COR-L47 (cell line): Measurements from ENCODE around the gene CELF2.

ENCODE experiments used
- DNase-seq: peaks from one replicate; lab custom pipeline; 2025; lab: John Stamatoyannopoulos, UW

The CELF2 gene

DNA sequence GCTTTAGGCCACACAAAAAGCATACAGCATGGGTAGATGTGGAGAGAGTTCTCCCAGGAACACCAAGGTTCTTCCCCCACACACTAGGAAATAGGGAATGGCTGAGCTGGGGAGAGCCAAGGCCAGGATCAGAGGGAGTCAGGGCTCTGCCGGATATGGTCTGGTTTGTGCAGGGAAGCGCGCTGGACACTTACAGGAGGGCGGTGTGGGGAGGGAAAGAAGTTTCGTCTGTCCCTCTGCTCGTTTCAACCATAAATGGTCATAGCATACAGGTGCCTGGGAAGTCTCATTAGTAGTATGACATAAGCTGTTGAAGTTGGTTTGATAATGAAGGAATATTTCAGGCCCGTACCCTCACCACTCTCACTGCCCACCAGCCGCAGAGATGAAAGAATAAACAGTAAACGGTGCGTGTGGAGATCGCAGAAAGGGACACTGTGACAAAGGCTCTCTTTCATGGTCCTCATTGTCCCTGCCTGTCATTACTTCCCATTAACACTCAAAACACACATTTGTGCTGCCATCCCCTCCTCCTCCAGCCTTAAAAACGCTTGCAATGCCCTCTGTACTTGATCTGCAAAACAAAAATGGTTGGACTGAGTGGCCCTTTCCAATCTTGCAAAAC, 207.2 kb downstream of the CELF2 start:
- no peak for DNase-seq

DNA sequence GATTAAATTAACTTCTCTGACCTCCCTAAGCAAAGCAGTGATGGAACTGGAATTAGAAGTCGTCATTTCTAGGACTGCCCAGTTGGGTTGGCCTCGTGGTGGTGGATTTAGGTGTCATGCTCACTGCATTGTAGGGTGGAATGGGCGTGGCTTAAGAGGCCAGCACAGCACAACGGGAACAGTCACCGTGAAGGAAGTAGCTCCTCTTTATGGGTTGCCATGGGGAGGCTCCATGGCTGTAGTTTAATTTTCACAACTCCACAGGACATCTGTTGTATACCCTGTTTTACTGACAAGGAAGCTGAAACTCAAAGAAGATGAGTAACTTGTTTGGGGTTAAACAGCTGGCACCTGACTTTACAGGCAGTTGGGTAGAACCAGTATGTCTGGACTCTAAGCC, 208.3 kb downstream of the CELF2 start:
- DNase-seq: peak; percentile 0

DNA sequence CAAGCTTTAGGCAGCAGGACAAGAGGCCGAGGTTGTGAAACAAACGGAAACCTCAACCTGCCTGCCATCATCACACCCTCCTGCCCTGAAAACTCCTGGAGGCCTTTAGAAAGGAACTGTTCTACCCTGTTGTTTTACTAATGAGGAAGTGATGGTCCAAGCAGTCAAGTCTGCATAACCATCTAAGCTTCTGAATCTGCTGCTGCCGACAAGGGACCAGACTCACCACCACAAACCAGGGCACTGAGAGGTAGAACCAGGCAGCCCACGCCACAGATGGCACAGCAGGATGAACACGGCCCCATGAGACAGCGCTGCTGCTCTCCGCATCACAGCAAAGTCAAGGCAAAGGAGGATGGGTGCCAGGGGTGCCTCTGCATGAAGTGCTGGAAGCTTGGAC, 209.4 kb downstream of the CELF2 start:
- DNase-seq: no peak

DNA sequence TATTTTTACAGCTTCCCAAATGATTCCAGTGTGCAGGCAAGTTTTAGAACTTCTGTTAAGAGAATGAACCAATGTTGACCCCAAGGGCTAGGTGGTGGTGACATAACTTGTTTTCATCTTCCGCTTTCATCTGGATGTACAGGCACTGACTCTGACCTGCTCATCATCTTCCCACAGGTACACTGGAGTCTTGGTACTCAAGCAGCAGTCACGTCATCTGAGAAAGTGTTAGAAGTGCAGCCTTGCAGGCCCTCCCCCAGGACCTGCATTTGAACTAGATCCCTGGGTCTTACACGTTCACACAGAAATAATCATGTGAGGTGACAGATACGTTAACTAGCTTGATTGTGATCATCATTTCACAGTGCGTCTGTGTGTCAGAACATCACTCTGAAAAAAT, 212.2 kb downstream of the CELF2 start:
- DNase-seq: no peak

DNA sequence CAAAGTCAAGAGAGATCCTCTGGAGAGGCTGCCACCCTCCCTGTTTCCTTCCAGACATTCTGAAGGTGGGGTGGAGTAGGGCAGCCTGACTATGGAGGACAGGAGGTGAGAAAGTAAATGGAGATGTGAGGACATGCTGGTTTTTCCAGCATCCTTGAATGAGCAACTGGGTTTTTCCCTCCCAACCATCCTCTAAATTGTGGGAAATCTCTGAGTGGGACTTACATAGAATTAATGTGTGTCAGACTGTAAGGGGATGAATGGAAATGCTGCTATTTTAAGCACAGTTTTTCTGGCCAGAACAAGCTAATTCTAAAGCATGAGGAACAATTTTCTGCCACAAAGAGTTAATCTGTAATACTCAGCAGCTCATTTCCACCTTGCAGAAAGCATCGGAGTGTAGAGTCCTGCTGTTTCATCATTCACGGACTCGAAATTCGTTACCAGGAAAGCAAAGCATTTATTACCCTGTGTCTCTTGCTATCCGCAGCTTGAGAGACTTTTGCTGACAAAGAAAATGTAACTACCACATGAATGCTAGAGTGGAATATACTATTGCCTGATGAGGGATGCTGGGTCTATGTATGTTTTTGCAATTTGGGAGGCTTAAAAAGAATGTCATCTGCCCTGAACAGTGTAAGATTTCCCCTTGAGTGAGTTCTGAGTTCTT, 213.0 kb downstream of the CELF2 start:
- no peak for DNase-seq

DNA sequence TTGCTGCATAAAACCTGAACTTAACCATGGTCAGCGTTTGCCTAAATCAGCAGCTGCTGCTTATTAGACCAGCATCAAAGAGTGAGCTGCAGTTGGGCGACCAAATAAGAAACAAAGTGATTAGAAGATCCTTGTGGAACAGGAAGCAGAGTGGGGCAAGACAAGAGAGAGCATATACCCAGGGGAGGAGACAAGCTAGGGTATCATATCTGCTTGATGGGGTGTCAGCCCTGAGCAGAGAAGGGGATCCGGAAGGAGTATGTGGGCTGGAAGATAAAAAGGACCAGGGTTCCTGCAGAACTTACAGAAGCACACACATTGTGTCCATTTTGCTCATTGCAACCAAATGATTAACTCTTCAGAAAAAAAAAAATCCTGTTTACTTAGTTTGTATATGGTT, 213.6 kb downstream of the CELF2 start:
- no peak for DNase-seq

DNA sequence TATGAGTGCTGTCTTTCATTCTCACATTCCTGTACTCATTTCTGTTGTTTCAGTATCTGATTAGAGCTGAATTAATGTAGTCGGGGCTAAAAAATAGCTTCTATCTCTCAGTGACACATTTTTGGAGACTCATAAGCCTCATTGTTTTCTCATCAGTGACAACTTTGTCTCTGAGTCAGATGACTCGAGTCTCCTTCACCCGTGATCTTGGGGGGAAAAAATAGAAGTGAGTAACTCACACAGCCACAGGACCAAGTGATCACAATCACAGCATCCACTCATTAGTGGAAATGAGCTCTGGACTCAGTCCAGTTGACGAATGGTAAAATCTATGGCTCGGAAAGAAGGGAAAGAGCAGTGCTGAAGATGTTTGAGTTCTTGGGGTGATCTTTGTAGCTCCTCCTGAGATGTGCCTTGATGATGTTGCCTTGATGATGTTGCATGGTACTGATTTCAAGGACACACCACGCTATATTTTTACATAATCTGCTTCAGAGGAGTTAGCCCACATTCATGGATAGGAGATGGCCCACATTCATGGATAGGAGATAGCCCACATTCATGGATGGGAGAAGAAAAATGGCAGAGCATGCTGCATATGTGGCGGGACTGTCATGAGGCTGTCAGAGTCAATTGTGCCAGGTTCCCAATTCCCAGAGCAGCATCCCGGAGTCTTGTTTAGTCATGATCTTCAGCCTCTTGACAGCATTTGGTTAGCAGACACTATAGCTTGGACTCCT, 214.7 kb downstream of the CELF2 start:
- DNase-seq: no peak

DNA sequence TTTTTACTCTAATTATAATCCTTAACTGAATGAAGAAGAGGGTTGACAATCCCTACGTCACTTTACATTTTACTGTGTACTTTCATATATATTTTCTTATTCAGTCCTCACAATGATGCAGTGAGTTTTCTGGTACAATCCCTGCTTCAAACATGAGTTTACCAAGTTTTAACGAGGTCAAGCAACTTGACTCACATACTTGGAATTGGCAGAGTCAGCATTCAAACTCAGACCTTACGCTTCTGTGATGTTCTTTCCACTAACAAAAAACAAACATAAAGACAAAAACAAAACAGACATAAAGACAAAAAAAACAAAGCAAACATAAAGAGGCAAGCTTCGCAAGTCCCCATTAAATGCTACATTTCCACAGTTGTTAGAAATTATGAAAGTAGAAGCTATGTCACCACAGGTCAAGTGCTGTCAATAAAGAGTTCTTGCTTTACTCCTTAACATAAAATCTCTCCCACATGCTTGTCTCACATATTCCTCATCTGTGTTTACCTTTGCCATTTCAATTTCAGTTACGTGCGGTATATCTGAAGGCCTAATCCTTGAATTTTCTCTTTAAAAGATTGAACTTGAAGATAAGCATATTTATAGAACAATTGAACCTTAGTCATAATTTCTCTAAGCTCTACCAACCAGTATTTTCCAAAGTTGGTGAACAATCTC, 217.3 kb downstream of the CELF2 start:
- DNase-seq: no peak

DNA sequence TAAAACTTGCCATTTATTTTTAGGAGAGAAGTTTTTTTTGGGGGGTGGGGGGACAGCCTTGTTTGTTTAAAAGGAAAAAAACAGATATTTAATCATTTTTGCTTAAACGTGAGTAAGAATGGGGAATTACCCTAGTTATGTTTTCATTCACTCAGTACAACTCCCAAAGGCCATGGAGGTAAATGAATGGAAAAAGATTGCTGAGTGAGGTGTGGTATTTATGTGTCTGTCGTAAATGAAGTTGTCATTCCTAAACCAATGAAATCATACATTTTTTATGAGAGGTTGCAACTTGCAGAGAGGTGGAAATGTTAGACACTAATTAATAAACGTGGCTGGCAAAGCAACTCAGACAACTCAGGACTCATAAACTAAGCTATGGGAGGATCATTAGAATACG, 218.1 kb downstream of the CELF2 start:
- no peak for DNase-seq

DNA sequence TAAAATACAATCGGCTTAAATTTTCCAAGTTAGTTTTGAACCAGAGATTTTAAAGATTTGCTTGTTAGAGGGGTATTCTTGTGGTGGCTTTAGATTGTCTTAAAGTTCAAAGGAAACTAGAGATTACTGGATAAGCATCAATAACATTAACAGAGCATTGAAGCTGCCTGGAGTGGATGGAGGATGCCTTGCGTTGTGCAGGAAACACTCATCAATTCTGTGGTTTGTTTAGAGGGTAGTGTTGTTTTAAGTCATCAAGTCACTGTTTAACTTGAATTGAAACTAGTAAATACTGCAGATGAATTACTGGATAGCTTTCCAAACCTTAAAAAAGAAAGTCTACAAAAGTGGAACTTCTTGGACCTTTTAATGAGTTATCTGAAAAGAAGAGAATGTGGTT, 218.6 kb downstream of the CELF2 start:
- DNase-seq: no peak

DNA sequence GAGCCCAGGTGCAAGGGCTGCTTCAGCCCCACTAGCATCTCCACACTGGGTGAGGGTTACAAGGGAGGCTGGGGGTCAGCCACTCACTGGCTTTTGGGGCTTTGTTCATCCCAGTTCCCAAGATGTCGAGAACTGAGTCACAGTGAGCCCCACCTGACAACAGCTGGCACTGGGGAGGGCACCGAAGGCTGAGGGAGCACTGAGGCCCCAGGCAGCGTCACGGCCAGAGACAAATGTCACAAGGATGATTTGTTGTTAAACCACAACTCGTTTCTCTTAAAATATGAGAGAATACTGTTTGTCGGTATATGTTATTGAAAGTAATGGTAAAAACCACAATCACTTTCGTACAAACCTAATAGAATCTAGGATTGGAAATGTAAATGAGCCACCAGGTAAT, 219.9 kb downstream of the CELF2 start:
- DNase-seq: no peak

DNA sequence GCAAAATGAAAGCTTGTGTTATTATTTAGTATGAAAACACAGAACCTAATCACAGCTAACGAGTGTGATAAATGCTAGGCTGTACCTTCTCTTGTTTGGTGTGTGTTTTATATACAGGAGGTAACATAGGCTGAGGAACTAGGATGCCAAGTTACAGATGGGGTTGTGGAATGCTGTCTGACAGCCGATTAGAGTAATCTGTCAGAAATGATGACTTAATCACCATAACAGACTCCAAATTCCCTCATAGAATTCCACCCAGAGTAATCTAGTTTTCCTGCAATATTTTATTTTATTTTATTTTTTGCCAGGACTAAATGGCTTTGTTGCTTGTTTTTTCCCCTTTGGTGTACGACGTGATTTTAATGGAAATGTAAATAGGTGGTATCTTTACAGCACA, 221.2 kb downstream of the CELF2 start:
- no peak for DNase-seq

DNA sequence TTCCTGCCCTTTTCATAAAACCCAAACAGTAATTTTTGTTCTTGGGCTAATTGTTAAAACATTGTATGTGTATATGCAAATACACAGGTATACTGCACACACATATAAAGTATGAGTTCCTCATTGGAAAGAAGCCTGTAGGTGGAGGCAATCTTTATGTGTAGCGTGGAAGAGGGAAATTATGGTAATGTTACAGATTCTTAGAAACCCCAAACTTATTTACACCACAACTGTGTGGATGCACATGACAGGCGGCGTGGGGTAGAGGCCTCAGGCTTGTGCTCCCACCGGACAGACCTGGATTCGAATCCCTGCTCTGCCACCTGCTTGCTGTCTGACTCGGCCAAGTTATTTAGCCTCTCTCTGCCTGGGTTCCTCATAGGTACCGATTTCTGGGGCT, 223.0 kb downstream of the CELF2 start:
- no peak for DNase-seq

DNA sequence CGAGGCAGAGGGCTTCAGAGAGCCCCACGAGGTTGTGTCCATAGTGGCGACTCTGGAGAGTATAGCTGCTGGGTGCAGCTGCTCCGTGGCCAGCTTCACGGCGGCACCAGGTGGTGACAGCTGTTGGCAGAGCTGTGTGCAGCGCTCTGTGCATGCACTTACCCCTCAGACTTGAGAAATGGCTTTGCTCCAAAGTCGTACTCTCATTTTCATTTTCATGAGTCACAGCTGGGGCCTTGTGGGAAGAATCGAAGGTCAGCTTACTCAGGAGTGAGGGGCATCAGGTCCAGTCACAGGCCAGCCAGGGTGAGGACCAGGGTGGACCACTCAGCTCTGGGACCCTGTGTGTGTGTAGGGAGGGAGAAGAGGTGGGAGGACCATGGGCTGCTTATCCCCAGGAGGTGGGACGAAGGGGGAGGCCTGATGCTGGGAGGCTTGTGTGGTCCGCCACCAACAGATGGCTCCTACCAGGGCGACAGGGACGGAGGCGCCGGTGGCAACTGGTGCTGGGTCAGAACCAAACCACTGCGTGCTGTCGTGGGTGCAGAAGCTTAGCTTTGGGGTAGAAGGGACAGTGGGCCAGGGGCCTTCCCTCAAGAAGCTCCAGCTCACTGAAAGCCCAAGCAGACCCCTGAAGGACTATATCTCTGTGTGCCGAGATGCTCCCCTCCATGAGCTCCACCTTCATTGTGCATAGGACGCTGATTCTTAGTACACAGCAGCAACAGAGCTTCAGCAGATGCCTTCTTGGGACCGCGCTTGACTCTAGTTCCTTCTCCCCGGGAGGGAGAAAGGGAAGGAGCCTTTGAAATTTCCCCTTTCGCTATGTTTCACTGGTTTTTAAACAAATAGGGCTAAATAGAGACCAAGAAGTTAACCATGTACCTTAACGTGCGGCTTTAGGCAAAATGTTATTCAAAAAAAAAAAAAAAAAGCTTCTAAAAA, 225.0 kb downstream of the CELF2 start:
- DNase-seq: no peak

DNA sequence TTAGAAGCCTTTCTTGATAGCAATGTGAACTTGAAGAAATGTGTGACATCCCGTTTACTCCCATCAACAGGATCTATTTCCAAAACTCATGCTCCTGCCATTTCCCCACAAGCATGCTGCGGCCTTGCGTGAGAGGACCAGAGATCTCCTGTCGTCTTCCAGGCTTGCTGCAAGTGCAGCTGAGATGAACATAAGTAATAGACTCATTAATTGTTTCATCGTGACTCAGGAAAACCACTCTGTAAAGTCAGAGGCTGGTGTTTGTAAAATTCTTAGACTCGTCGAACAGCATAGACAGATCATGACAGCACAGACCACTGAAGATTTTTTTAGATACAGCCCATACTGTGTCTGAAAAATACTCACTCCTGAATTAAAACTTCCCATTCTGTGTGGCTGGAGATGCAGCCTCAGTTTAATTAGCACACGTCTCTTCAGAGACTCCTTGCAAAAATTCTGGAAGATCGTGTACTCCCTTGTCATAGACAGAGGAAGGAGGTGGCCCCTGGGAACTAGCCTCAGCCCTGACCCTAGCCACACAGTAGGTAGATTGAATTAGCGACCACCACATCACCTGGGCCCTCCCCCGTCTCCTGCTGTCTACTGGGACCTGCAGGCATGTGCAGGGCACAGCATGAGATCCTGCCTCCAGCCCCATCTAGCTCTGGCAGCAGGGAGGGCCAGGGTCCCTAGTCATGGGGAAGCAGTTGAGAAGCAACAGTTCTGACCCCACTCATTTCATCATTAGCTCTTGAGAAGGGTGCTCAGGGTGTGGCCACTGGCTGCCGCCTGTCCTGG, 226.0 kb downstream of the CELF2 start:
- DNase-seq: no peak

DNA sequence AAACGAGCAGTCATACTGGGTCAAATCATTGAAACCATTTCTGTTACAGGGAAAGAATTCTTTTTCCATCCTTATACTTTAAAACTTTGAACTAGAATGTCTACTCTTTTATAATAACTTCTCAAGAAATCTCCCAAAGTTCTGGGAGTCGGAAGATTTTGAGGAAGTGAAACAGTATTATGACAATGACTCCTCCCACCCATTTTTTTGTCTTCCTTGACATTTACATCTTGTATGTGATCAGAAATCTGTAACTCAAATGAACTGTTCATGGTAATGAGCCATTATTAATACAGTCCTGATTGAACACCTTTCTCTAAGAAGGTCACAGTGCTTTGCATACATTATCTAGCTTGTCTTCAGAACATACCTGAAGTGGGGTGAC, 227.4 kb downstream of the CELF2 start:
- no peak for DNase-seq

DNA sequence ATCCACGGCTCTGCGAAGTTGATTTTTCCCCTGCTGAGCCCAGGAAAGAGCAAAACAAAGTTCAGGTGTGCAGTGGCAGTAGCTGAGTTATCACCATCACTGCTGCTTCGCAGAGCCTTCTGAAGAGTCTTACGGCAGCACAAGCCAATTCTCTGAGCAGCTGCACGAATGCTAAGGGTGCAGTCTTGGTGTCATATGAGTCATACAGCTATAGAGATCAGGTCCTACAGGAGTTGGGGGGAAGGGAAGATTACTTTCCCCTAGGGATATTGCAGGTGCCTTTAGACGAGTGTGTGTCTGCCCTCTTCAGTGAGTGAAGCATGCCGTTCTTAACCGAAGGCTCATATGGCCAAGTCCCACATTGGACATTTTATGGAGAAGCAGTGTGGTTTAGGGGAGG, 227.8 kb downstream of the CELF2 start:
- DNase-seq: no peak

DNA sequence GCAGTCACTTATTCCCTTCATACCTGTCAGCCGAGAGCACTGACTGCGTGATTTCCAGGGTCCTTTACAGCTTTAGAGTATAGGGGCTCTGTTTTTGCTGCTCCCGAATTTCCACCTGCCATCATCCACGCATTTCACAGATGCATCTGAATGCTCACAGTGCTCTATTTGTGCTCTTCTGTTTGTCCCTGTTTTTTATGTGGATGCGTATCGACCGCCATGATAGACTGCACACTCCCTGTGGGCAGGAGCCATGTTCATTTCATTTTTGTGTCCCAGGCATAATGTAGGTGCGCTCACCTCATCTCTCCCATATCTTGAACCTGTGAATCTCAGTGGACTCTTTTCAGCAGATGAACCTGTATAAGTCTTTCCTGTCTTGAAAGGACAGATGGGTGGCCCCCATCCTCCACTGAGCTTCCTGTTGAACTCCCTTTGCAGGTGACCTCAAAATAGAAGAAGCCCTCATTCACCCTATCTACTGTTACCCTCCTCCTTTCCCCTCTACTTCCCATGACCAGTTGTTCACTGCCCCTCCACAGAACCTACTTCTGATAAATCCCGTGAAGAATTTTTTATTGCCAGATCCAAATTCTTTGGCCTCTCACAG, 228.4 kb downstream of the CELF2 start:
- DNase-seq: no peak

DNA sequence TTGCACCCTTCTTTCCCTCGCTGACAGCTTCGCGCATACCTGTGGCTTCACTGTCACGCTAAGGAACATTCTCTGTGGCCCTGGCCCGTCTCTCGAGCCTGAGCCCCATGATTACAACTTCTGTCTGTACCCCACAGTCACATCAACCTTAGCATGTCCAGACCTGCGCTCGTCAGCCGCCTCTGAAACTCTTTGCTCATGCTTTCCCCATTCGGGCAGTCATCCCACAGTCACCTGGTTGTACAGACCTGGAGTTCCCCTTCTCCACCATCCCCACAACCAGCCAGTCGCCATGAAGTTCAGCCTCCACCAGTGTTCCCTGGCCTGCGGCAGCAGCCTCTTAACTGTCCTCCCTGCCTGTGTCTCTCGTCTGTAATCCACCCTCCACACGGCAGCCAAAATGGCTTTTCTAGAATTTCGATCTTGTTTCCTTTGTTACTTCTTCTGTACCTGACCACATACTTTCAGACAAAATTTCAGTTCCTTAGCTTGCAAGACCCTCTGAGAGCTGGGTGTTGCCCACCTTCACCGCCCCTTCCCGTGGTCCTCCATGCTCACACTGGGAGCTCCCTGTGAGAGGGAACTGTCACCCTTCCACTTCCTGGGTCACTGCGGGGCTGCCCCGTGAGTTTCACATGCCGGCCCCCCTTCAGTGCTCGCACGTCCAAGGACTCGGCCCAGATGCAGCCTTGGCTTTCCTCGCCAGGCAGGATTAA, 229.2 kb downstream of the CELF2 start:
- DNase-seq: no peak
